Measurements from ENCODE around the gene BMP6. TPM values are rescaled to one million over a fixed set of nuclear protein-coding genes. Genes with fewer than 3 reads are reported as not detected.

Gene BMP6
- total and polyA plus RNA-seq, 2 experiments from 2014 or later = 0.84 to 2.8 TPM

DNA sequence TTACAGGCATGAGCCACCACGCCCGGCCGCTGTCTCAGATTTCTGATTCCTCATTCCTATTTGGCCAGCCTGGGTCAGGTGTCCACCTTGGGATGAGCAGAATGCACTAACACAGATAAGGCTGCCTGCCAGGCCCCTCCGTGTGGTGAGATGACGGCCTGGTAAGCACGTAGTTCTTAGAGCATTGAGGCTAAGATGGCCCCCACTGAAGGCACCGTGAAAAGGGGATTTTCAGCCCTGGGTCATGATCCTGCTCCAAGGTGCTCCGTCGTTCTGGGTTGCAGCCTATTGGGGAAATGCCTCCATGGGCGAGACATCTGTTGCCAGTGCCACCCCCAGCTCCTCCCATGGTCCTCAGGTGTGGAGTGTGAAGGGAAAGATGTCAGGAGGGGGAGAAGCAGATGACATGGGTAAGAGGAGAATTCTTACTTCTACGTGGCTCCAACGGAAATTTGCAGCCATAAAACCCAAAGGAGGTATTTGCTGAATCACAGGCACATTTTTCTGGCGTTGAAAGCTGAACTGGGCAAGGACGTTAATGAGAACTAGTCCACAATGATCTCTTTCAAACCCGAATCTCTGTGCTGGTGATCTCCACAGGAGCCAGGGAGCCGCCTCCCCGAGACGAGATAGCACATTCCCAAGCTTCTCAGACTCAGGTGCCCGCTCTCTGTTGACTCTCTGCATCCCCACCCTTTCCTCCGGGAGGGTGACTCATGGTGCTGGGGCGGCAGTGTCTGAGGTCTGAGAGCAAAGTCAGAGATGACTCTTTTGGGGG, 34.0 kb upstream of the BMP6 start:
- peaks cover 2% of the 10 kb centered on the region for H3K27me3 Mint-ChIP-seq (ENCODE audit: insufficient read depth, low read depth, poor library complexity)
- Histone ChIP-seq H3K36me3 (ENCODE audit: insufficient read depth) (no peaks in the 10 kb centered on the region), H3K27me3 (ENCODE audit: insufficient read depth) (no peaks in the 10 kb centered on the region), H2AFZ (peak overlapping the region; percentile 94), H3K9me2 (ENCODE audit: insufficient read depth) (no peaks in the 10 kb centered on the region; the same call in 1 of the 2 replicates), H3K27ac (ENCODE audit: low read depth) (no peak overlapping the region), H4K20me1 (replicated peaks; ENCODE audit: insufficient read depth) (no peaks in the 10 kb centered on the region), H3F3A (replicated peaks; ENCODE audit: low read depth) (no peaks in the 10 kb centered on the region), H3K4me2 (no peak overlapping the region), H3K4me3 (no peak overlapping the region), H3K4me1 (ENCODE audit: insufficient read depth) (no peaks in the 10 kb centered on the region; the same call in 1 of the 2 replicates), H3K79me2 (replicated peaks; ENCODE audit: insufficient read depth) (no peaks in the 10 kb centered on the region)
- no peak overlapping the region for H3K4me3 Mint-ChIP-seq
- DNase-seq (ENCODE audit: low spot score) (peak; percentile 51), ATAC-seq (peak; percentile 74)
- peak overlapping the region; percentile 39; the same call in 1 of the 2 replicates for H3K27ac Mint-ChIP-seq
- no peaks in the 10 kb centered on the region for H3K9me3 Mint-ChIP-seq
- no peaks in the 10 kb centered on the region for H3K36me3 Mint-ChIP-seq (ENCODE audit: low read depth)
- TF ChIP-seq POLR2AphosphoS5 (IDR thresholded peaks at IDR 0.05; ENCODE audit: low read depth) (no peak), EZH2 (IDR thresholded peaks at IDR 0.05; ENCODE audit: low read depth, unreplicated experiment) (no peak), STAT1 (IDR thresholded peaks at IDR 0.05; ENCODE audit: unreplicated experiment) (no peak), CREB1 (CRISPR knock-in tag; IDR thresholded peaks at IDR 0.05; ENCODE audit: low read depth) (no peak), EZH2phosphoT487 (IDR thresholded peaks at IDR 0.05; ENCODE audit: unreplicated experiment) (no peak), ZNF114 (CRISPR knock-in tag; IDR thresholded peaks at IDR 0.05) (no peak), ZNF331 (CRISPR knock-in tag; IDR thresholded peaks at IDR 0.05; ENCODE audit: low read depth) (no peak), NANOG (IDR thresholded peaks at IDR 0.05; ENCODE audit: borderline replicate concordance) (no peak), JUNB (IDR thresholded peaks at IDR 0.05; ENCODE audit: unreplicated experiment) (no peak)
- TF ChIP-seq, protein P1, sequence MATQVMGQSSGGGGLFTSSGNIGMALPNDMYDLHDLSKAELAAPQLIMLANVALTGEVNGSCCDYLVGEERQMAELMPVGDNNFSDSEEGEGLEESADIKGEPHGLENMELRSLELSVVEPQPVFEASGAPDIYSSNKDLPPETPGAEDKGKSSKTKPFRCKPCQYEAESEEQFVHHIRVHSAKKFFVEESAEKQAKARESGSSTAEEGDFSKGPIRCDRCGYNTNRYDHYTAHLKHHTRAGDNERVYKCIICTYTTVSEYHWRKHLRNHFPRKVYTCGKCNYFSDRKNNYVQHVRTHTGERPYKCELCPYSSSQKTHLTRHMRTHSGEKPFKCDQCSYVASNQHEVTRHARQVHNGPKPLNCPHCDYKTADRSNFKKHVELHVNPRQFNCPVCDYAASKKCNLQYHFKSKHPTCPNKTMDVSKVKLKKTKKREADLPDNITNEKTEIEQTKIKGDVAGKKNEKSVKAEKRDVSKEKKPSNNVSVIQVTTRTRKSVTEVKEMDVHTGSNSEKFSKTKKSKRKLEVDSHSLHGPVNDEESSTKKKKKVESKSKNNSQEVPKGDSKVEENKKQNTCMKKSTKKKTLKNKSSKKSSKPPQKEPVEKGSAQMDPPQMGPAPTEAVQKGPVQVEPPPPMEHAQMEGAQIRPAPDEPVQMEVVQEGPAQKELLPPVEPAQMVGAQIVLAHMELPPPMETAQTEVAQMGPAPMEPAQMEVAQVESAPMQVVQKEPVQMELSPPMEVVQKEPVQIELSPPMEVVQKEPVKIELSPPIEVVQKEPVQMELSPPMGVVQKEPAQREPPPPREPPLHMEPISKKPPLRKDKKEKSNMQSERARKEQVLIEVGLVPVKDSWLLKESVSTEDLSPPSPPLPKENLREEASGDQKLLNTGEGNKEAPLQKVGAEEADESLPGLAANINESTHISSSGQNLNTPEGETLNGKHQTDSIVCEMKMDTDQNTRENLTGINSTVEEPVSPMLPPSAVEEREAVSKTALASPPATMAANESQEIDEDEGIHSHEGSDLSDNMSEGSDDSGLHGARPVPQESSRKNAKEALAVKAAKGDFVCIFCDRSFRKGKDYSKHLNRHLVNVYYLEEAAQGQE (IDR thresholded peaks at IDR 0.05; ENCODE audit: unreplicated experiment) = no peak
- TF ChIP-seq, protein P2, sequence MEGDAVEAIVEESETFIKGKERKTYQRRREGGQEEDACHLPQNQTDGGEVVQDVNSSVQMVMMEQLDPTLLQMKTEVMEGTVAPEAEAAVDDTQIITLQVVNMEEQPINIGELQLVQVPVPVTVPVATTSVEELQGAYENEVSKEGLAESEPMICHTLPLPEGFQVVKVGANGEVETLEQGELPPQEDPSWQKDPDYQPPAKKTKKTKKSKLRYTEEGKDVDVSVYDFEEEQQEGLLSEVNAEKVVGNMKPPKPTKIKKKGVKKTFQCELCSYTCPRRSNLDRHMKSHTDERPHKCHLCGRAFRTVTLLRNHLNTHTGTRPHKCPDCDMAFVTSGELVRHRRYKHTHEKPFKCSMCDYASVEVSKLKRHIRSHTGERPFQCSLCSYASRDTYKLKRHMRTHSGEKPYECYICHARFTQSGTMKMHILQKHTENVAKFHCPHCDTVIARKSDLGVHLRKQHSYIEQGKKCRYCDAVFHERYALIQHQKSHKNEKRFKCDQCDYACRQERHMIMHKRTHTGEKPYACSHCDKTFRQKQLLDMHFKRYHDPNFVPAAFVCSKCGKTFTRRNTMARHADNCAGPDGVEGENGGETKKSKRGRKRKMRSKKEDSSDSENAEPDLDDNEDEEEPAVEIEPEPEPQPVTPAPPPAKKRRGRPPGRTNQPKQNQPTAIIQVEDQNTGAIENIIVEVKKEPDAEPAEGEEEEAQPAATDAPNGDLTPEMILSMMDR (conservative IDR thresholded peaks at IDR 0.05; ENCODE audit: low read depth in 2 of 2) = no peak
- TF ChIP-seq, protein P3, sequence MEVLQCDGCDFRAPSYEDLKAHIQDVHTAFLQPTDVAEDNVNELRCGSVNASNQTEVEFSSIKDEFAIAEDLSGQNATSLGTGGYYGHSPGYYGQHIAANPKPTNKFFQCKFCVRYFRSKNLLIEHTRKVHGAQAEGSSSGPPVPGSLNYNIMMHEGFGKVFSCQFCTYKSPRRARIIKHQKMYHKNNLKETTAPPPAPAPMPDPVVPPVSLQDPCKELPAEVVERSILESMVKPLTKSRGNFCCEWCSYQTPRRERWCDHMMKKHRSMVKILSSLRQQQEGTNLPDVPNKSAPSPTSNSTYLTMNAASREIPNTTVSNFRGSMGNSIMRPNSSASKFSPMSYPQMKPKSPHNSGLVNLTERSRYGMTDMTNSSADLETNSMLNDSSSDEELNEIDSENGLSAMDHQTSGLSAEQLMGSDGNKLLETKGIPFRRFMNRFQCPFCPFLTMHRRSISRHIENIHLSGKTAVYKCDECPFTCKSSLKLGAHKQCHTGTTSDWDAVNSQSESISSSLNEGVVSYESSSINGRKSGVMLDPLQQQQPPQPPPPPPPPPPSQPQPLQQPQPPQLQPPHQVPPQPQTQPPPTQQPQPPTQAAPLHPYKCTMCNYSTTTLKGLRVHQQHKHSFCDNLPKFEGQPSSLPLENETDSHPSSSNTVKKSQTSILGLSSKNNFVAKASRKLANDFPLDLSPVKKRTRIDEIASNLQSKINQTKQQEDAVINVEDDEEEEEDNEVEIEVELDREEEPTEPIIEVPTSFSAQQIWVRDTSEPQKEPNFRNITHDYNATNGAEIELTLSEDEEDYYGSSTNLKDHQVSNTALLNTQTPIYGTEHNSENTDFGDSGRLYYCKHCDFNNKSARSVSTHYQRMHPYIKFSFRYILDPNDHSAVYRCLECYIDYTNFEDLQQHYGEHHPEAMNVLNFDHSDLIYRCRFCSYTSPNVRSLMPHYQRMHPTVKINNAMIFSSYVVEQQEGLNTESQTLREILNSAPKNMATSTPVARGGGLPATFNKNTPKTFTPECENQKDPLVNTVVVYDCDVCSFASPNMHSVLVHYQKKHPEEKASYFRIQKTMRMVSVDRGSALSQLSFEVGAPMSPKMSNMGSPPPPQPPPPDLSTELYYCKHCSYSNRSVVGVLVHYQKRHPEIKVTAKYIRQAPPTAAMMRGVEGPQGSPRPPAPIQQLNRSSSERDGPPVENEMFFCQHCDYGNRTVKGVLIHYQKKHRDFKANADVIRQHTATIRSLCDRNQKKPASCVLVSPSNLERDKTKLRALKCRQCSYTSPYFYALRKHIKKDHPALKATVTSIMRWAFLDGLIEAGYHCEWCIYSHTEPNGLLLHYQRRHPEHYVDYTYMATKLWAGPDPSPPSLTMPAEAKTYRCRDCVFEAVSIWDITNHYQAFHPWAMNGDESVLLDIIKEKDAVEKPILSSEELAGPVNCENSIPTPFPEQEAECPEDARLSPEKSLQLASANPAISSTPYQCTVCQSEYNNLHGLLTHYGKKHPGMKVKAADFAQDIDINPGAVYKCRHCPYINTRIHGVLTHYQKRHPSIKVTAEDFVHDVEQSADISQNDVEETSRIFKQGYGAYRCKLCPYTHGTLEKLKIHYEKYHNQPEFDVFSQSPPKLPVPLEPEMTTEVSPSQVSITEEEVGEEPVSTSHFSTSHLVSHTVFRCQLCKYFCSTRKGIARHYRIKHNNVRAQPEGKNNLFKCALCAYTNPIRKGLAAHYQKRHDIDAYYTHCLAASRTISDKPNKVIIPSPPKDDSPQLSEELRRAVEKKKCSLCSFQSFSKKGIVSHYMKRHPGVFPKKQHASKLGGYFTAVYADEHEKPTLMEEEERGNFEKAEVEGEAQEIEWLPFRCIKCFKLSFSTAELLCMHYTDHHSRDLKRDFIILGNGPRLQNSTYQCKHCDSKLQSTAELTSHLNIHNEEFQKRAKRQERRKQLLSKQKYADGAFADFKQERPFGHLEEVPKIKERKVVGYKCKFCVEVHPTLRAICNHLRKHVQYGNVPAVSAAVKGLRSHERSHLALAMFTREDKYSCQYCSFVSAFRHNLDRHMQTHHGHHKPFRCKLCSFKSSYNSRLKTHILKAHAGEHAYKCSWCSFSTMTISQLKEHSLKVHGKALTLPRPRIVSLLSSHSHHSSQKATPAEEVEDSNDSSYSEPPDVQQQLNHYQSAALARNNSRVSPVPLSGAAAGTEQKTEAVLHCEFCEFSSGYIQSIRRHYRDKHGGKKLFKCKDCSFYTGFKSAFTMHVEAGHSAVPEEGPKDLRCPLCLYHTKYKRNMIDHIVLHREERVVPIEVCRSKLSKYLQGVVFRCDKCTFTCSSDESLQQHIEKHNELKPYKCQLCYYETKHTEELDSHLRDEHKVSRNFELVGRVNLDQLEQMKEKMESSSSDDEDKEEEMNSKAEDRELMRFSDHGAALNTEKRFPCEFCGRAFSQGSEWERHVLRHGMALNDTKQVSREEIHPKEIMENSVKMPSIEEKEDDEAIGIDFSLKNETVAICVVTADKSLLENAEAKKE (CRISPR knock-in tag; IDR thresholded peaks at IDR 0.05) = no peak
- TF ChIP-seq, protein P4, sequence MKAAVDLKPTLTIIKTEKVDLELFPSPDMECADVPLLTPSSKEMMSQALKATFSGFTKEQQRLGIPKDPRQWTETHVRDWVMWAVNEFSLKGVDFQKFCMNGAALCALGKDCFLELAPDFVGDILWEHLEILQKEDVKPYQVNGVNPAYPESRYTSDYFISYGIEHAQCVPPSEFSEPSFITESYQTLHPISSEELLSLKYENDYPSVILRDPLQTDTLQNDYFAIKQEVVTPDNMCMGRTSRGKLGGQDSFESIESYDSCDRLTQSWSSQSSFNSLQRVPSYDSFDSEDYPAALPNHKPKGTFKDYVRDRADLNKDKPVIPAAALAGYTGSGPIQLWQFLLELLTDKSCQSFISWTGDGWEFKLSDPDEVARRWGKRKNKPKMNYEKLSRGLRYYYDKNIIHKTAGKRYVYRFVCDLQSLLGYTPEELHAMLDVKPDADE (IDR thresholded peaks at IDR 0.05) = no peak
- H3K4me1 Mint-ChIP-seq = peaks cover 7% of the 10 kb centered on the region; the same call in 1 of the 3 replicates
